Left forelimb (tissue), 1 donor: ENCODE data around the gene PDE10A.
"Not testable (repeated sequence)": the region's sequence is repeated elsewhere in the genome, so short reads cannot be mapped to it uniquely, and the experiment has no call there.

Experiments used
- DNase-seq: peaks from one replicate; pipeline ENCODE4 v3.0.0-alpha.2; 2018; ENCODE audit warnings: low spot score

Gene PDE10A

DNA sequence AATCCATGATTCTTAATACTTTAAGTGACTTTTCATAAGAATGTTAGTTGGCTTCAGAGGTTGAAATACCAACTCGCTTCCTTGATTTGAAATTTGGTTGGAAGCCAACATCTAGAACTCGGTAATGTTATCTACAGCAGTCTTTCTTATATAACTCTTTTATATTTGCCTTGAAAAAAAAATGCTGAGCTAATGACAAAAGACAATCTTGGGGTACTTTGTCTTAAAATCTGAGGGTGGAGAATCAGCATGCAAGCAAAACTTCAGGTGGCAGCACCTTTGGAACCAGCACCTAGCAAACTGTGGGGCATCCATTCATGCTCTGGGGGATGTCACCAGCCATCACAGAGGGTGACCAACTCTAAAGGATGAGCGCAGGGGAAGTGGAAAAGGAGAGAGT, 76.3 kb downstream of the PDE10A start:
- DNase-seq, result no peak

DNA sequence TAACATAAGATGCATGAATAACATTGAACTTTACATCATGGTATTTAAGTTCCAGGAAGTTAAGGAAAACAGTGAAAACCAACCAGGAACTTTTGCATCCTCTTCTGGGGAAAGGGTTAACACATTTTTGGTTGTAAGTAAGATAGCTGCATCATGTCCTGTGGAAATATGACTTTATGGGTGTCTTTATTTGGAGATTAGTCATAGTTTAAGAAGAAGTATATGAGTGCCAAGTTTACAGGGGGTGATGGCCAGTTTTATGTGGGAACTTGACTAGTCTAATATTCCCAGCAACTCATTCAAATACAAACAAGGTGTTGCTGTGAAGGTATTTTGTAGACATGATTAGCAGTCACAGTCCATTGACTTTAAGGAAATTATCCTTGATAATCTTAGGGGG, 78.0 kb downstream of the PDE10A start:
- no peak for DNase-seq

GRCh38 chr6:165584541-165584940, 78.5 kb downstream of the PDE10A start:
- DNase-seq, result no peak

GRCh38 chr6:165581678-165582077, 81.4 kb downstream of the PDE10A start:
- no peak for DNase-seq

GRCh38 chr6:165580136-165580535, 82.9 kb downstream of the PDE10A start:
- DNase-seq, result no peak

GRCh38 chr6:165579151-165579550, 83.9 kb downstream of the PDE10A start:
- no peak for DNase-seq

GRCh38 chr6:165577556-165577955, 85.5 kb downstream of the PDE10A start:
- DNase-seq, result no peak

DNA sequence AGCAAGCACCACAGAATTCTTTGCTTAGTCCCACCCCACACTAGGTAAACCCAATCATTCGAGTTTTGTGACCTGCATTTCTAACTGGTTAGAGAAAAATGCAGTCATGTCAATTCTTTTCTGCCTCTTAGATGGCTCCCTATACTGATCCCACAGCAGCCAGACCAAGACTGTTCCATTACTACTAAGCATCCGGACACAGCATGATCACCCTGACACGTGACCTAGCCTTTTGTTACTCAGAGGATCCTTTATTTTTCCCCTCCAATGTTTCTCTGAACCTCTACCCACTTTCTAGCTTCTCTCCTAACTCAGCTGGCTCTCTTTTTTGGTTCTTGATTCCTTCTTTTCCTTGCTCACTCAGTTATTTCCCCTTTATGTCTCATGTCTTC, 87.9 kb downstream of the PDE10A start:
- DNase-seq, result no peak

DNA sequence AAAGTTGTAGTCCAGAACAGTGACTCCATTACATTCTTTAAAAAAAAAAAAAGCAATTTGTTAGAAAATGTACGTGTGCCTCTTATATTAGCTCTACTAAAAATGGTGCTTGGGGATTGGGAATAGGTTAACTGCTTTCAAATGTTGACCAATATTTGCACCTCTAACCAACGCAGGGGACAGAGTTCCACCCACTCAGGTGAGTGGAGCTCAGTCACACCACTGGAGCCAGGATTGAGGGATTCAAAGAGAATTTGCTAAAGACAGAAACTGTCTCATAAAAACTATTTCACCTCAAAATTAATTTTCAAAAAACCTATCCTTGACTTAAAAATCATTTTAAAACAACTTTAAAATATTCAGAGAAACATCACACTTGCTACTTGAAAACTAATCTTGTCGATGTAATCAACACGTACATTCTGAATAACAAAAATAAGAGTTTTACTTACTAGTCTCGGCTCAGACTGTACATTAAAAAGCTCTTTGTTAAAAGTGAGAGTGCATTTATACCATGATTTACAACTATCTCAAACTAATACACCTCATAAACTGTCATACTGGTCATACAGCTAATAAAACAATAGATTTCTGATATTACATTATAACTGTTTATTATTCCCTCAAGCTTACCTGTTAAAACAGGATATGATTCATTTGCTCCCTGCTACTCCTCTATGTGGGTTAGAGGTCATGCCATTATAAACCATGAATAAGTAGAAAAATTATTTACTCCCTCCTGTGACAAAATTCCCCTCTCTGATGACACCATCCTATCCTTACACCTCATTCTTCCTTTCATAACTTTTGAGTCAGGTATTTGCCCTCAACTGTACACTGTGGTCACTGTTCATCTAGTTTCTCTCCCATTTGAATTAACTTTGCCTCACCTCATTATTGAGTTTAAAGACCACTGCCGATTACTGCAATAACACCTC, 88.6 kb downstream of the PDE10A start:
- no peak for DNase-seq

DNA sequence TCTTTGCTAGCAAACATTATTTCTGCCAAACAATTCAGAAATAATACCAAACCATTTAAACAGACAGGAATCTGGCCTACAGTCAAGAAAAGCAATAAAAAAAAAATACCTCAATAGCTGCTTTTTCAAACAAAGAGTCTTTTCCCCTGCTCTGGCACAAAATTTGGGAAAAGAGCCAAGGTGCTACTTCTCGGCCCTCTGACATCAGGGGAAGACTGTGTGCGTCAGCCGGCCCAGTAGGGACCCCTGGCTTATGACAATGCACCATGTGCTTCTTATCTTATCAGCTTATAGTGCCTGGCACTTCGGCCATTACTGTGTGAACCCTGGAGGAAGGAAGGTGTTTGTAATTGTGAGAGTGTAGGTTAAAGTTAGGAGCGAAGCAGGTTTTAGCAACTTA, 89.4 kb downstream of the PDE10A start:
- no peak for DNase-seq

GRCh38 chr6:165571721-165572132, 91.3 kb downstream of the PDE10A start:
- DNase-seq, result no peak

GRCh38 chr6:165571068-165571682, 91.9 kb downstream of the PDE10A start:
- DNase-seq, result no peak

GRCh38 chr6:165568326-165568725, 94.7 kb downstream of the PDE10A start:
- DNase-seq, result no peak

GRCh38 chr6:165566088-165566828, 96.8 kb downstream of the PDE10A start:
- no peak for DNase-seq

- DNase-seq, result no peak
Measured at GRCh38 chr6:165562421-165563090, 100.5 kb downstream of the PDE10A start.

DNA sequence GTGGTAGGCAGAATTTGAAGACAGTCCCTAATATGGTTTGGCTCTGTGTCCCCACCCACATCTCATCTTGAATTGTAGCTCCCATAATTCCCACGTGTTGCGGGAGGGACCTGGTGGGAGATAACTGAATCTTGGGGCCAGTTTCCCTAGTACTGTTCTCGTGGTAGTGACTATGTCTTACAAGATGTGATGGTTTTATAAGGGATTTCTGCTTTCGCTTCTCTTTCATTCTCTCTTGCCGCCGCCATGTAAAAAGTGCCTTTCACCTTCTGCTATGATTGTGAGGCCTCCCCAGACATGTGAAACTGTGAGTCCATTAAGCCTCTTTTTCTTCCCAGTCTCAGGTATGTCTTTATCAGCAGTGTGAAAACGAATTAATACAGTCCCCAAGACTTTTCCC, 103.4 kb downstream of the PDE10A start:
- DNase-seq, result no peak

- not testable (repeated sequence) for DNase-seq
Measured at GRCh38 chr6:165558097-165558496, 104.9 kb downstream of the PDE10A start.

DNA sequence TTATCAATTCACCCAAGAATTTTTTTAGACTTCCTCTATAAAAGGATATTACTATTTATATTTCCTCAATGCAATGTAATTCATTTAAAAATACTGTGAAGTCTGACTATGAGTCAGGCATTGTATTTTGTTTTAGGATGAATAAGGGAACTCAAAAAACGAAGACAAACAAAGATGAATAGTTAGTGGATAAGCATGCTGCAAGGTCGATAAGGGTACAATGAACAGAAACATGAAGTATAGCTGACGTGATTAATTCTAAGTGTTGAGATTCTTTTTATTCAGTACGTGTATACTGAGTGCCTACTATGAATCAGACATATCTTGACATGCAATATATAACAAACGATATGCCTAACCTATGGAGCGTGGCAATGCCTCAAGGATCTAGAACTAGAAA, 105.4 kb downstream of the PDE10A start:
- no peak for DNase-seq

DNA sequence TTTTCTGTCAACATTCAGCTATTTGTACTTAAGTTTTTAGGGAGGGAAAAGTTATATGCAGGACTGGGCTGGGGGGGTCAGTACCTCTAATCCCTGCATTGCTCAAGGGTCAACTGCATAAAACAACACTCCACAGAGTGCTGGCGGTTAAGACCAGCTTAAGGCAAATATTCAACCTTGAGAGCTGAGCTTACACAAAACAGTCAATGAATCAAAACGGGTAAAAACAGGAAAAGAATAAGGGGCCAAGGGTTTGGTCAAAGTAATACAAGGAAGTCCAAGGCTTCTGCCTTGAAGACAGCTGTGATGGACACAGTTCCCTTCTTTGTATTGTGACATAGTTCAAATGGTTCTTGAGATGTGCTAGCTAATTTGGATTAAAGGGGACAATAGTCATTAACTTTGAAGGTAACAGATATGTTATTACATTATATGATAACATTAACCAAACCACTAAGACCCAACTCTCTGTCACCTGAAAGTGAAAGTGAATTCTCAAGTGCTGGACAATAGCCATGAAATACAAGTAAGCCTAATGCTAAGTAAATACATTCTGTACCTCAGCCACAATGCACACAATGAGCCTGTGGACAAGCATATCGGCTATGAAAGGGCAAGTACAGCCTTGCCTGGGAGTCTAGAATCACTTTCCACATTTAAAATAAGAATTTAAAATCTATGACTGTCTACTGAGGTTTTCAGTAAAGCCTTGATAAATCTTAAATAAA, 106.8 kb downstream of the PDE10A start:
- no peak for DNase-seq

DNA sequence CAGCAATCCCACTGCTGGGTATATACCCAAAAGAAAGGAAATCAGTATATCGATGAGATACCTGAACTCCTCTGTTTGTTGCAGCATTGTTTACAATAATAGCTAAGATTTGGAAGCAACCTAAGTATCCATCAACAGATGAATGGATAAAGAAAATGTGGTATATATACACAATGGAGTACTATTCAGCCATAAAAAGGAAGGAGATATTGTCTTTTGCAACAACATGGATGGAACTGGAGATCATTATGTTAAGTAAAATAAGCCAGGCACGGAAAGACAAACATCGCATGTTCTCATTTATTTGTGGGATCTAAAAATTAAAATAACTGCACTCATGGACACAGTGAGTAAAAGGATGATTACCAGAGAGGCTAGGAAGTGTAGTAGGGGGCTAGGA, 108.4 kb downstream of the PDE10A start:
- DNase-seq, result not testable (repeated sequence)

DNA sequence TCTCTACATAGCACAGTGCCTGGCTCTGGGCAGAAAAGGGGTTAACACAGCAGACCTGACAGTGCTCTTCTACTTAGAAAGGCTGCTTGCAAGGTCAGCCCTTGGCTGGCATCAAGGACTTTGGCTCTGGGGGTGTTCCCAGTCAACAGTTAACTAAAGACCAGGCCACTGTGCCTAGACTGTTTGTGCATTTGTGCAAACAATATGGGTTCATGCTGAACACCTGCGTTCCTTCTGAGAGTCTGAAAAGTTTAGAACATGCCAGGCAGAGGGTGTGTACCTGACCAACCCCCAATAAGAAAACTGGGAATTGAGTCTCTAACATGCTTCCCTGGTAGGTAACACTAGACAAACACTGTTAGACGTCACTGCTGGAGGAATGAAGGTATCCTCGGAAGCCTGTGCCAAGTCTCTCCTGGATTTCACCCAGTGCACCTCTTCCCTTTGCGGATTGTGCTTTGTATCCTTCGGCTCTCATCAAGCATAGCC, 110.7 kb downstream of the PDE10A start:
- DNase-seq, result no peak
